ENCODE results near the gene MAP3K14. TPM values are rescaled to one million over a fixed set of nuclear protein-coding genes. Genes with fewer than 3 reads are reported as not detected.

MAP3K14 gene
- total RNA-seq, 4 donors from 2014 or later = 4.1 to 21.7 (median 6.2) TPM

DNA sequence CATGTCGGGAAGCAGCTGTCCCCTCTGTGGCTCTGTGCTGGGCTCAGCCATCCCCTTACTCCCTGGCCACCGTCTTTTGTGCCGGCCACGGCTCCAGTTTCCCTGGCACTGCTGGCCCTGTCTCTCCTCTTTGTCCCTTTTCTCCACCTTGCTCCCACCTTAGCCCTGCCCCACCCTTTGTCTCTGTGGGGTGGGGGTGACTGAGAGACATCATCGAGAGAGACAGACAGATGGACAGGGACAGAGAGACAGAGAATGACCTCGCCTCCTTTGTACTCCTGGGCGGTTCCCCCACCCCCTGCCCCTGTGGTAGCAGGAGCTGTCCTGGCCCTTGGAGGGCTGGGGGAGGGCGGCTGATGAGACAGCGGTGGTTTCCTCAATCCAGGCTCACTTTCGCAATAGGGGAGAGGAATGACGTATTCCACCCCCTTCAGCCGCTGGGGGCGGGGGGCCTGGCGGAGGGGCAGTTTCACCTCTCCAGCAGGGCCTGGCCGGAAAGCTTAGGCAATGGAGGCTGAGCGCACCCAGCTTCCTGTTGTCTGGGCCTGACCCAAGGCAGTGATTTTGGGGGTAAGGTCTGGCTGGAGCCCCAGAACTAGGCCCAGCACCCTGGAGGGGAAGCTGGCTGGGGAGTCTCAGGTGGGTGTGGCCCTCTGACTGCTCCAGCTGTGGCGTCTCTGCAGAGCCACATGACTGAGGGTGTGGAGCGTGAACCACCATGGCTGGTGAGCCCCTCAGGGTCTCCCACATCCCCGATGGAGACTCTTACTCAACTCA lies 87.9 kb downstream of the MAP3K14 start:
- intact Hi-C loops (cut with DNase I) = no loop called here
- TF ChIP-seq, protein P1, sequence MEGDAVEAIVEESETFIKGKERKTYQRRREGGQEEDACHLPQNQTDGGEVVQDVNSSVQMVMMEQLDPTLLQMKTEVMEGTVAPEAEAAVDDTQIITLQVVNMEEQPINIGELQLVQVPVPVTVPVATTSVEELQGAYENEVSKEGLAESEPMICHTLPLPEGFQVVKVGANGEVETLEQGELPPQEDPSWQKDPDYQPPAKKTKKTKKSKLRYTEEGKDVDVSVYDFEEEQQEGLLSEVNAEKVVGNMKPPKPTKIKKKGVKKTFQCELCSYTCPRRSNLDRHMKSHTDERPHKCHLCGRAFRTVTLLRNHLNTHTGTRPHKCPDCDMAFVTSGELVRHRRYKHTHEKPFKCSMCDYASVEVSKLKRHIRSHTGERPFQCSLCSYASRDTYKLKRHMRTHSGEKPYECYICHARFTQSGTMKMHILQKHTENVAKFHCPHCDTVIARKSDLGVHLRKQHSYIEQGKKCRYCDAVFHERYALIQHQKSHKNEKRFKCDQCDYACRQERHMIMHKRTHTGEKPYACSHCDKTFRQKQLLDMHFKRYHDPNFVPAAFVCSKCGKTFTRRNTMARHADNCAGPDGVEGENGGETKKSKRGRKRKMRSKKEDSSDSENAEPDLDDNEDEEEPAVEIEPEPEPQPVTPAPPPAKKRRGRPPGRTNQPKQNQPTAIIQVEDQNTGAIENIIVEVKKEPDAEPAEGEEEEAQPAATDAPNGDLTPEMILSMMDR (IDR thresholded peaks at IDR 0.05) = no peak
- TF ChIP-seq POLR2A (IDR thresholded peaks at IDR 0.05) = no peak
- WGBS, 2 donors = 75 to 86% methylated on average over 11 to 18 of the region's 19 CpGs
- no peaks in the 10 kb centered on the region for H3K27me3 ChIP-seq
- no peaks in the 10 kb centered on the region for H3K36me3 ChIP-seq
- peak overlapping the region in 1 of 3 donors; percentile 52 for H3K27ac ChIP-seq
- H3K4me1 ChIP-seq = peaks cover 0 to 18% of the 10 kb centered on the region in 2 donors
- peak; percentile 32 to 39 for DNase-seq
- no peaks in the 10 kb centered on the region for H3K9me3 ChIP-seq
- no peak overlapping the region for H3K4me3 ChIP-seq (replicated peaks in 1 of 3)

DNA sequence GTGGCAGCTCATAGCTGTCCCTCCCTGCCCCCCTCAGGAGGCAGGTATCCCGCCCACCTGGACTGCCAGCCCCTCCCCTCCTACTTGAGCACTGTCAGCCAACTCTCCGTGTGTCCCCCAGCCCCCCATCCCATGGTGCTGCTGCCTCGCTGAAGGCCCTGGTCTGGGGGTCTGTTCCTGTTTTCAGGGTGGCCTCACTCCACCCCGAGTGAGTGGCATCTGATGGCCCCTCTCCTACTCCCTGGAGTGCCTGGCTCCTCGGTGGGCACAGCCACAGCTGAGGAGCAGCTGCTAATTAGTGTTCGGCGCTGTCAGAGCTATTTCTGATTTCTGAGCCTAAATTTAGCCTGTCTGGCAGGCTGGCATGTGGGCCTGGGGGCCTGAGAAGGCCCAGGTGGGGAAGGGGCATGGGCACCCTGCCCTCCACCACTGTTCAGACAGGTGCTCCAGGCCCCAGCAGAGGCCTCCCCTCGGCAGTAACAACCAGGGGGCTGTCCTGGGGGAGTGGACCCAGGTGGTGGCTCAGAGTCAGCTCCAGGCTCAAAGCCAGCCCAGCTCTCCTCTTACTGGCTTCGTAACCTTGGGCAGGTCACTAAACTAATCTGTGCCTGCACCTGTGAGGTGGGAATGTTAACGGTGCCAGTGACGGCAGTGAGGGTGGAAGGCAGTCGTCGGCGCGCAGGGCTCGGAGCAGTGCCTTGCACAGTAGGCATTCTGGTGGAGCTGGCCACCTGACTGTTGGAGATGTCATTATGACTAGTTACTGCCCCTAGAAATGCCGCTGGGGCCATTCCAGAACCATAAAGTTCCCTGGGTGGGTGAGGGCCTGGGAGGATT lies 88.7 kb downstream of the MAP3K14 start:
- H3K27ac ChIP-seq = peak overlapping the region in 1 of 3 donors; percentile 52
- 58 to 75% methylated on average over 7 to 17 of the region's 17 CpGs for WGBS, 2 donors
- H3K4me1 ChIP-seq = peaks cover 0 to 18% of the 10 kb centered on the region in 2 donors
- intact Hi-C loops (cut with DNase I) = no loop called here
- DNase-seq = no peak
- TF ChIP-seq, protein P1 (IDR thresholded peaks at IDR 0.05) = no peak
- no peak for TF ChIP-seq POLR2A (IDR thresholded peaks at IDR 0.05)
- no peaks in the 10 kb centered on the region for H3K9me3 ChIP-seq
- no peak overlapping the region for H3K4me3 ChIP-seq (replicated peaks in 1 of 3)
- no peaks in the 10 kb centered on the region for H3K27me3 ChIP-seq
- no peaks in the 10 kb centered on the region for H3K36me3 ChIP-seq

DNA sequence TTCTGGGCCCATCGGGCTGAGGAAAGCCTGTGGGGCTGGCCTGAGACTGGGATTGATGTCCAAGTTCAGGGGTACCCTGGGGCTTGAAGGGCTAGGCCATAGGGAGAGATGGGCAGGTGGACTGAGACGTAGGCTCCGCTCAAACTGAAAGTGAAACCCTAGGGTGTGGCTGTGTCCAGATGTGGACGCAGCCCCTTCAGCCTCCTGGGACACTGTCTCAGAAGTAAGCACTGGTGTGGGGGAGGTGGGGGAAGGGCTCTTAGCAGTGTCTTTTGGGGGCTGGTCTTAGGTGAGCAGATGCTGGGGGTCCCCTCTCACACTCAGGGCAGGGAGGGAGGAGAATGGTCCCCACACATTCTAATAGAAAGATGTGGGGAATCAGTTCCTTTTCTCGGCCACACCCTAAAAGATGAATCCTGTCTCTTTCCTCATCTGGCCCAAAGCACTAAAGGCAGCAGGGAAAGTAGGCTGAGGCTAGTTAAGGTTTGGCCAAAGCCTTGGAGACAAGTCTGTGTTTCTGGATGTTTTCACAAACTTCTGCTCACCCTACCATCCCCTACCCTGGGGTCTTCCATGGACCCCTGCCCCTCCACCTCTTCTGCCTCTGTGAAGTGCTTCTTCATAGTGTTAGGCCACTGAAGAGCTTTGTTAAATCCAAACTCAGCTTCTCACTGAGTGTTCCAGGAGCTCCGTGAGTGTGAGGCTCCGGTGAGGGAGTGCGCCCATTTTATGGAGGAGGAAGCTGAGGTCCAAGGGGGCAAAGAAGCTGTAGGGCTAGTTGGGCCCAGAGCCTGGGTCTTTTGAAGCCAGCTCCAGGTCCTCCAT lies 89.5 kb downstream of the MAP3K14 start:
- H3K4me3 ChIP-seq (replicated peaks in 1 of 3) = no peak overlapping the region
- 77 to 79% methylated on average over 8 of the region's 8 CpGs for WGBS, 2 donors
- peak overlapping the region; percentile 6 to 52 (median 26) for H3K27ac ChIP-seq
- H3K4me1 ChIP-seq = peaks cover 0 to 22% of the 10 kb centered on the region in 2 donors
- no peaks in the 10 kb centered on the region for H3K9me3 ChIP-seq
- H3K27me3 ChIP-seq = no peaks in the 10 kb centered on the region
- H3K36me3 ChIP-seq = no peaks in the 10 kb centered on the region
- intact Hi-C loops (cut with DNase I) = no loop called here
- DNase-seq = no peak
- TF ChIP-seq, protein P1 (IDR thresholded peaks at IDR 0.05) = no peak

DNA sequence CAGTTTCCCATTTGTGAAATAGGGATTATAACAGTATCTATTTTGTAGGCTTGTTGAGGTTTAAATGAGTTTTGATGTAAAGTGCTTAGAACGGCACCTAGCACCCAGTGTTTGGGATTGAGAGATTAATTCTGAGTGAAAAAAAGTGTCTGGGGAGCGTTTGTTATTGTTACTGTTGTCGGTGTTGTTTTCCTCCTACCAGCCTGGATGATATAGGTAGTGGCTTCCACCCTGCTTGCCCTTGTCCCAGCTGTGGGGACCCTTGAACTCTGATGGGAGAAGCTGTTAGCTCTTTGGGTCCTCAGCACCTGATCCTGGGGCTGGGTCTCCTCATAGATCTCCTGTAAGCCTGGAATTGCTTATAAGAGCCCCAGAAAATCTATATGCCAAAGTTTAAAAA lies 90.2 kb downstream of the MAP3K14 start:
- H3K9me3 ChIP-seq = no peaks in the 10 kb centered on the region
- H3K4me3 ChIP-seq (replicated peaks in 1 of 3) = no peak overlapping the region
- TF ChIP-seq, protein P1 (IDR thresholded peaks at IDR 0.05) = no peak
- TF ChIP-seq POLR2A (IDR thresholded peaks at IDR 0.05) = no peak
- no peak for DNase-seq
- no peaks in the 10 kb centered on the region for H3K27me3 ChIP-seq
- intact Hi-C loops (cut with DNase I) = no loop called here
- peak overlapping the region in 2 of 3 donors; percentile 6 to 26 for H3K27ac ChIP-seq
- 85 to 88% methylated on average over 3 of the region's 3 CpGs for WGBS, 2 donors
- no peaks in the 10 kb centered on the region for H3K36me3 ChIP-seq
- peaks cover 0 to 25% of the 10 kb centered on the region in 2 donors for H3K4me1 ChIP-seq

Data from thyroid gland (tissue), 4 donors.